GM13976 (cell line): ENCODE results near the gene NLGN1.

Source experiments
- DNase-seq: peaks from one replicate; pipeline ENCODE4 v3.0.0; 2012; ENCODE audit warnings: low spot score
- CTCF ChIP-seq: IDR thresholded peaks from 2 replicates; pipeline ENCODE4 v1.5.1; 2012; ENCODE audit warnings: borderline replicate concordance, mild to moderate bottlenecking; ENCODE audit not compliant: insufficient read depth; ENCODE audit errors: extremely low read depth, missing control alignments, control extremely low read depth
- in situ Hi-C: fragments of 300-500 bp; cut with MboI; formaldehyde crosslinking; loops from one replicate; pipeline ENCODE4 v1.12.0; 2022; ENCODE audit warnings: low sequenced_read_pairs, mixed read lengths, inconsistent platforms; ENCODE audit not compliant: unreplicated experiment

NLGN1 gene

GRCh38 chr3:173632945-173633344 lies 235.4 kb downstream of the NLGN1 start:
- no peak for DNase-seq
- in situ Hi-C loops, result no loop called here
- no peak for TF ChIP-seq CTCF

GRCh38 chr3:173635826-173636225 lies 238.3 kb downstream of the NLGN1 start:
- in situ Hi-C loops, result no loop called here
- TF ChIP-seq CTCF, result no peak
- DNase-seq, result no peak

- DNase-seq, result no peak
- in situ Hi-C loops, result no loop called here
- no peak for TF ChIP-seq CTCF
Measured at GRCh38 chr3:173639098-173639497, 241.6 kb downstream of the NLGN1 start.

GRCh38 chr3:173641696-173642095 lies 244.2 kb downstream of the NLGN1 start:
- no peak for DNase-seq
- TF ChIP-seq CTCF, result no peak
- in situ Hi-C loops, result no loop called here

GRCh38 chr3:173644086-173645082 lies 246.8 kb downstream of the NLGN1 start:
- DNase-seq, result no peak
- no peak for TF ChIP-seq CTCF
- in situ Hi-C loops, result no loop called here

- TF ChIP-seq CTCF, result no peak
- DNase-seq, result no peak
- in situ Hi-C loops, result no loop called here
Measured at GRCh38 chr3:173650596-173650995, 253.1 kb downstream of the NLGN1 start.

- in situ Hi-C loops, result no loop called here
- no peak for DNase-seq
- no peak for TF ChIP-seq CTCF
Measured at GRCh38 chr3:173652093-173652492, 254.5 kb downstream of the NLGN1 start.
